Calu3 (cell line): Measurements from ENCODE around the gene ANKFY1. TPM values are rescaled to one million over a fixed set of nuclear protein-coding genes. Genes with fewer than 3 reads are reported as not detected.

Experiments used
- BruUV-seq: library from RNA; stranded (reverse); fragments of 400-500 nt; replicated peaks from 2 replicates; lab custom pipeline; 2021; lab: Mats Ljungman, UMichigan
- CTCF ChIA-PET: fragments of 300-600 bp; sonication (Branson Sonifier 250); formaldehyde crosslinking; loops from one replicate; lab custom pipeline; 2022; ENCODE audit warnings: antibody characterized with exemption; lab: Charles Lee
- DNase-seq: peaks from one replicate; pipeline ENCODE4 v3.0.0; 2022
- H3K27ac Mint-ChIP-seq: one replicate; pipeline ENCODE4 v1.8.0; 2022; ENCODE audit warnings: mixed read lengths; ENCODE audit not compliant: unreplicated experiment
- H3K27me3 Mint-ChIP-seq: one replicate; pipeline ENCODE4 v1.8.0; 2022; ENCODE audit warnings: mixed read lengths; ENCODE audit not compliant: unreplicated experiment
- H3K36me3 Mint-ChIP-seq: one replicate; pipeline ENCODE4 v1.8.0; 2022; ENCODE audit warnings: mild to moderate bottlenecking, moderate library complexity, mixed read lengths; ENCODE audit not compliant: insufficient read depth, unreplicated experiment
- H3K4me1 Mint-ChIP-seq: one replicate; pipeline ENCODE4 v1.8.0; 2022; ENCODE audit warnings: mild to moderate bottlenecking, low read depth, mixed read lengths; ENCODE audit not compliant: unreplicated experiment
- H3K4me3 Mint-ChIP-seq: one replicate; pipeline ENCODE4 v1.8.0; 2022; ENCODE audit warnings: mild to moderate bottlenecking, low read depth, moderate library complexity, mixed read lengths; ENCODE audit not compliant: unreplicated experiment
- H3K9me3 Mint-ChIP-seq: one replicate; pipeline ENCODE4 v1.8.0; 2022; ENCODE audit warnings: low read depth, mixed read lengths; ENCODE audit not compliant: unreplicated experiment
- intact Hi-C: fragments of 100-400 bp; cut with micrococcal nuclease; formaldehyde crosslinking; loops from one replicate; pipeline ENCODE4 v1.10.0; 2022; ENCODE audit not compliant: unreplicated experiment
- total RNA-seq: library from RNA; stranded (reverse); gene quantifications from 2 replicates; pipeline ENCODE4 v1.2.3, GENCODE V29; 2022
- TF ChIP-seq, protein P1 (sequence below): fragments of 200-600 bp; IDR thresholded peaks from one replicate; pipeline ENCODE4 v1.8.0; 2022; ENCODE audit warnings: antibody characterized with exemption; ENCODE audit not compliant: unreplicated experiment

The ANKFY1 gene
- total RNA-seq, 1 experiment from 2014 or later = 46.8 TPM

- CTCF ChIA-PET = no interaction called here
- DNase-seq = no peak
- TF ChIP-seq, protein P1, sequence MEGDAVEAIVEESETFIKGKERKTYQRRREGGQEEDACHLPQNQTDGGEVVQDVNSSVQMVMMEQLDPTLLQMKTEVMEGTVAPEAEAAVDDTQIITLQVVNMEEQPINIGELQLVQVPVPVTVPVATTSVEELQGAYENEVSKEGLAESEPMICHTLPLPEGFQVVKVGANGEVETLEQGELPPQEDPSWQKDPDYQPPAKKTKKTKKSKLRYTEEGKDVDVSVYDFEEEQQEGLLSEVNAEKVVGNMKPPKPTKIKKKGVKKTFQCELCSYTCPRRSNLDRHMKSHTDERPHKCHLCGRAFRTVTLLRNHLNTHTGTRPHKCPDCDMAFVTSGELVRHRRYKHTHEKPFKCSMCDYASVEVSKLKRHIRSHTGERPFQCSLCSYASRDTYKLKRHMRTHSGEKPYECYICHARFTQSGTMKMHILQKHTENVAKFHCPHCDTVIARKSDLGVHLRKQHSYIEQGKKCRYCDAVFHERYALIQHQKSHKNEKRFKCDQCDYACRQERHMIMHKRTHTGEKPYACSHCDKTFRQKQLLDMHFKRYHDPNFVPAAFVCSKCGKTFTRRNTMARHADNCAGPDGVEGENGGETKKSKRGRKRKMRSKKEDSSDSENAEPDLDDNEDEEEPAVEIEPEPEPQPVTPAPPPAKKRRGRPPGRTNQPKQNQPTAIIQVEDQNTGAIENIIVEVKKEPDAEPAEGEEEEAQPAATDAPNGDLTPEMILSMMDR = no peak
- no peaks in the 10 kb centered on the region for H3K4me1 Mint-ChIP-seq
- H3K36me3 Mint-ChIP-seq = no peaks in the 10 kb centered on the region
- BruUV-seq = no TSS peak
- intact Hi-C loops = no loop called here
- no peaks in the 10 kb centered on the region for H3K27me3 Mint-ChIP-seq
- no peak overlapping the region for H3K27ac Mint-ChIP-seq
- no peaks in the 10 kb centered on the region for H3K9me3 Mint-ChIP-seq
- H3K4me3 Mint-ChIP-seq = no peak overlapping the region
These were observed 111.3 kb downstream of the ANKFY1 start for GRCh38 chr17:4152471-4152870.

GRCh38 chr17:4150096-4150495 is 113.7 kb downstream of the ANKFY1 start:
- Mint-ChIP-seq H3K4me1 (no peaks in the 10 kb centered on the region), H3K36me3 (no peaks in the 10 kb centered on the region), H3K4me3 (no peak overlapping the region), H3K9me3 (no peaks in the 10 kb centered on the region), H3K27ac (no peak overlapping the region), H3K27me3 (no peaks in the 10 kb centered on the region)
- CTCF ChIA-PET = no interaction called here
- DNase-seq = no peak
- BruUV-seq = no TSS peak
- intact Hi-C loops = no loop called here
- TF ChIP-seq, protein P1 = no peak

GRCh38 chr17:4148611-4149308 is 115.0 kb downstream of the ANKFY1 start:
- TF ChIP-seq, protein P1 = no peak
- BruUV-seq = no TSS peak
- no peaks in the 10 kb centered on the region for H3K4me1 Mint-ChIP-seq
- intact Hi-C loops = no loop called here
- no peak overlapping the region for H3K4me3 Mint-ChIP-seq
- peaks cover 8% of the 10 kb centered on the region for H3K36me3 Mint-ChIP-seq
- no peak for DNase-seq
- no peak overlapping the region for H3K27ac Mint-ChIP-seq
- CTCF ChIA-PET = no interaction called here
- no peaks in the 10 kb centered on the region for H3K27me3 Mint-ChIP-seq
- H3K9me3 Mint-ChIP-seq = no peaks in the 10 kb centered on the region

GRCh38 chr17:4147751-4148310 is 115.9 kb downstream of the ANKFY1 start:
- H3K4me3 Mint-ChIP-seq = no peak overlapping the region
- intact Hi-C loops = no loop called here

More at GRCh38 chr17:4147751-4148310, 115.9 kb downstream of the ANKFY1 start:
- H3K27me3 Mint-ChIP-seq = no peaks in the 10 kb centered on the region
- no peak overlapping the region for H3K27ac Mint-ChIP-seq
- CTCF ChIA-PET = interaction anchor here (0.6 kb wide), 1 partner anchor 19 kb away, joined by 3 read pairs; no protein-coding TSS in a partner anchor
- no peak for DNase-seq
- TF ChIP-seq, protein P1 = no peak
- H3K36me3 Mint-ChIP-seq = peaks cover 17% of the 10 kb centered on the region
- no TSS peak for BruUV-seq
- no peaks in the 10 kb centered on the region for H3K9me3 Mint-ChIP-seq
- no peaks in the 10 kb centered on the region for H3K4me1 Mint-ChIP-seq
